ENCODE results near the gene PTGIS. TPM values are rescaled to one million over a fixed set of nuclear protein-coding genes. Genes with fewer than 3 reads are reported as not detected.

PTGIS gene
- total RNA-seq, 2 donors from 2014 or later, result 12.9 to 34.6 TPM

GRCh38 chr20:49482173-49482572 is 85.8 kb downstream of the PTGIS start:
- Histone ChIP-seq H3K36me3 (no peaks in the 10 kb centered on the region), H3K4me1 (replicated peaks) (peaks cover 7% of the 10 kb centered on the region), H3K9me3 (no peaks in the 10 kb centered on the region), H3K4me3 (peak overlapping the region in 1 of 2 donors; percentile 4), H3K27ac (no peak overlapping the region), H3K27me3 (replicated peaks; ENCODE audit: insufficient read depth) (no peaks in the 10 kb centered on the region)
- 63% methylated on average over 42 of the region's 46 CpGs for WGBS
- DNase-seq (ENCODE audit: low spot score), result no peak
- no peak for TF ChIP-seq POLR2AphosphoS5 (IDR thresholded peaks at IDR 0.05)
- no peak for TF ChIP-seq POLR2A (IDR thresholded peaks at IDR 0.05)
- TF ChIP-seq, protein P1, sequence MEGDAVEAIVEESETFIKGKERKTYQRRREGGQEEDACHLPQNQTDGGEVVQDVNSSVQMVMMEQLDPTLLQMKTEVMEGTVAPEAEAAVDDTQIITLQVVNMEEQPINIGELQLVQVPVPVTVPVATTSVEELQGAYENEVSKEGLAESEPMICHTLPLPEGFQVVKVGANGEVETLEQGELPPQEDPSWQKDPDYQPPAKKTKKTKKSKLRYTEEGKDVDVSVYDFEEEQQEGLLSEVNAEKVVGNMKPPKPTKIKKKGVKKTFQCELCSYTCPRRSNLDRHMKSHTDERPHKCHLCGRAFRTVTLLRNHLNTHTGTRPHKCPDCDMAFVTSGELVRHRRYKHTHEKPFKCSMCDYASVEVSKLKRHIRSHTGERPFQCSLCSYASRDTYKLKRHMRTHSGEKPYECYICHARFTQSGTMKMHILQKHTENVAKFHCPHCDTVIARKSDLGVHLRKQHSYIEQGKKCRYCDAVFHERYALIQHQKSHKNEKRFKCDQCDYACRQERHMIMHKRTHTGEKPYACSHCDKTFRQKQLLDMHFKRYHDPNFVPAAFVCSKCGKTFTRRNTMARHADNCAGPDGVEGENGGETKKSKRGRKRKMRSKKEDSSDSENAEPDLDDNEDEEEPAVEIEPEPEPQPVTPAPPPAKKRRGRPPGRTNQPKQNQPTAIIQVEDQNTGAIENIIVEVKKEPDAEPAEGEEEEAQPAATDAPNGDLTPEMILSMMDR (IDR thresholded peaks at IDR 0.05), result no peak
- intact Hi-C loops (cut with DNase I), result loop anchor here (5.0 kb wide), 2 partner anchors 35 to 70 kb away; no protein-coding TSS in a partner anchor

DNA sequence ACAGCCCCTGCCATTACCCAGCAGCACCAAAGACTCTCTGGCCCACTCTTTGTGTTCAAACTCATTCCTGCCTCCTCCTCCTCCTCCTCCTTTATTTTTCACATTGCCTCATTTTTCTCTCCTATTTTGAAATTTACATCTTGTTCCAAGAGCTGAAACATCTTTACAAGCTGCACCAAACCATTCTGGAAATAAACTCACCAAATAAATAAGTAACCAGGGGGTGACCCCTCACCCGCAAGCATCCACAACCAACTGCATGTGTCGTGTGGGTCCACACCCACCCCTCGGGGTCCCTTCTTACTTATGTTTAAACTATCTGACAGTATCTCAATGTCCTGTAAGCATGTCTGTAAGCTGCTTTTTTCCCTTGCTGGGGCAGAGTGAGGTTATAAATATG is 86.8 kb downstream of the PTGIS start:
- intact Hi-C loops (cut with DNase I), result loop anchor here (5.0 kb wide), 2 partner anchors 34 to 69 kb away; no protein-coding TSS in a partner anchor
- no peaks in the 10 kb centered on the region for H3K36me3 ChIP-seq
- peaks cover 7% of the 10 kb centered on the region for H3K4me1 ChIP-seq (replicated peaks)
- H3K9me3 ChIP-seq, result no peaks in the 10 kb centered on the region
- H3K27me3 ChIP-seq (replicated peaks; ENCODE audit: insufficient read depth), result no peaks in the 10 kb centered on the region
- no peak overlapping the region for H3K4me3 ChIP-seq
- no peak for DNase-seq (ENCODE audit: low spot score)
- 79% methylated on average over 3 of the region's 3 CpGs for WGBS
- H3K27ac ChIP-seq, result no peak overlapping the region
- TF ChIP-seq, protein P1 (IDR thresholded peaks at IDR 0.05), result no peak
- TF ChIP-seq POLR2AphosphoS5 (IDR thresholded peaks at IDR 0.05) (no peak), POLR2A (IDR thresholded peaks at IDR 0.05) (no peak)

DNA sequence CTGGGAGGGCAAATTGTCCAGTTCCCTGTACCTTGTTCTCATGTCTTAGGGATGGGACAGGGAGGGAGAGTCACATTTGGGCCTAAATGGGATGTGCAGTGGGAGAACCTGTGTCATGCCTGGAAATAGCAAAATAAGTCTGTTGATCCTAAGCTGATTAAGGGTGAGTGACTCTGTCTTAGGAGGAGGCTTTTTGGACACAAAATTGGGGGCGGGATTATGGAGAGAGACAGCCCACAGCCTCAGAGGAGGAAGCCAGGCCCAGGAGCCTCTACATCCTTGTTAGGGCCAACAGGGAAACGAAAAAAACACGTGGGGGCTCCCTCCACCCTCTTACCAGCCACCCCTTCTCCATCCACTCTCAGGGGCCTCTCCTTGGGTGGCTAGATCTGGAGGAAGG is 87.7 kb downstream of the PTGIS start:
- Histone ChIP-seq H3K9me3 (no peaks in the 10 kb centered on the region), H3K27ac (no peak overlapping the region), H3K36me3 (no peaks in the 10 kb centered on the region), H3K27me3 (replicated peaks; ENCODE audit: insufficient read depth) (no peaks in the 10 kb centered on the region), H3K4me3 (no peak overlapping the region), H3K4me1 (replicated peaks) (peaks cover 7% of the 10 kb centered on the region)
- TF ChIP-seq POLR2AphosphoS5 (IDR thresholded peaks at IDR 0.05) (no peak), POLR2A (IDR thresholded peaks at IDR 0.05) (no peak)
- TF ChIP-seq, protein P1 (IDR thresholded peaks at IDR 0.05), result no peak
- DNase-seq (ENCODE audit: low spot score), result no peak
- 71% methylated on average over 3 of the region's 3 CpGs for WGBS
- intact Hi-C loops (cut with DNase I), result loop anchor here (5.0 kb wide), 2 partner anchors 33 to 68 kb away; no protein-coding TSS in a partner anchor

DNA sequence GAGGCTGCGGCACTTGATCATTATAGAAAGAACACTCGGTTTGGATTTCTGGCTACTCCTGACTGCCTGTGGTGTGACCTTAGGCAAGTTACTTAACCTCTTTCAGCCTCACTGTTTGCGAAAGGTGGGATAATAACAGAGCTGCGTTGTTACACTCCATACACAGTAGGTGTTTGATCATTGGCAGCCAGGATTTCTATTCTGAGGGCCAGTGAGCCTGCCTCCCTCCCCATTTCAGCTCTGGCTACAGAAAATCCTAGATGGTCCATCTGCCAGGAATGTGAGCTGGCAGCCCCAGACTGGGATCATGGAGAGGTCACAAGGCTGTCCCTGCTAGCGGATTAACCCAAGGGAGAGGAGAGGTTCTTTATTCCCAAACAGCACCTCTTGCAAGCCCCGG is 88.2 kb downstream of the PTGIS start:
- H3K27ac ChIP-seq, result no peak overlapping the region
- intact Hi-C loops (cut with DNase I), result loop anchor here (5.0 kb wide), 2 partner anchors 32 to 67 kb away; no protein-coding TSS in a partner anchor
- WGBS, result 60% methylated on average over 6 of the region's 6 CpGs

More for the DNA sequence above, 88.2 kb downstream of the PTGIS start:
- no peaks in the 10 kb centered on the region for H3K27me3 ChIP-seq (replicated peaks; ENCODE audit: insufficient read depth)
- no peaks in the 10 kb centered on the region for H3K9me3 ChIP-seq
- H3K4me1 ChIP-seq (replicated peaks), result peaks cover 7% of the 10 kb centered on the region
- H3K4me3 ChIP-seq, result no peak overlapping the region
- H3K36me3 ChIP-seq, result no peaks in the 10 kb centered on the region
- no peak for DNase-seq (ENCODE audit: low spot score)
- TF ChIP-seq, protein P1 (IDR thresholded peaks at IDR 0.05), result no peak
- TF ChIP-seq POLR2AphosphoS5 (IDR thresholded peaks at IDR 0.05), result no peak
- TF ChIP-seq POLR2A (IDR thresholded peaks at IDR 0.05), result no peak

All from prostate gland (tissue), 2 donors.